ENCODE data around the gene TMEM132D. TPM values are rescaled to one million over a fixed set of nuclear protein-coding genes. Genes with fewer than 3 reads are reported as not detected.

The TMEM132D gene
- total RNA-seq, 1 donor from 2014 or later, result 1.0 TPM

DNA sequence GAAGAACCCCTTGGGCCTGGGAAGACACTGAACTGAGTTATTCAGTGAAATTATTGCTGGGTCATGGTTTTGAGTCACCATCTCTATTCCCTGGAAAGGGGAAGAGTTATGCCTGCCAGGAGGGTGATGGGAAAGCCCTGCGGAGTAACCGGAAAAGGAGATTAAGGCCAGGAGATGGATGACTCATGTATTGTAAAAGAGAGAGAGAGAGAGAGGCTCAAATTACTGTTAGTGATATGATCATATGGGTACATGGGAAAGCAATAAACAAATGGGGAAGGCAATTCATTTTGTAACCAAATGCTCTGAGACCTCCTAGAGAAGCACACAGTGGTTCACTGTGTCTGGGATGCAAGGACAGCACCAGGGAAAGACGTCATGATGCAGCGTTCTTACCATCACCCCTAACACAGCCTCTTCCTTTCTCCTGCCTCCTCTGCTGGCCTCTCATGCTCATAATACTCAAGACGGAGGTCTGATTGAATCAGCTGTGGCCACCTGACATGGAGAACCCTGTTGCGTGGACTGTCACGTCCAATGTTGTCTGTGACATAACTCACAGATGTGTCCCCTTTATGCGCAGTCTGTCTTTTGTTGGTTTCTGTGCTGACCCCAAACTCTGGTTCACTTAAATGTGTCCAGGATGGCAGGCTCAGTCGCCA lies 243.7 kb downstream of the TMEM132D start:
- Histone ChIP-seq H3K36me3 (no peaks in the 10 kb centered on the region), H3K4me3 (no peak overlapping the region), H3K4me1 (no peaks in the 10 kb centered on the region), H3K27me3 (no peaks in the 10 kb centered on the region), H3K9me3 (no peaks in the 10 kb centered on the region), H3K27ac (no peak overlapping the region)
- TF ChIP-seq, protein P1, sequence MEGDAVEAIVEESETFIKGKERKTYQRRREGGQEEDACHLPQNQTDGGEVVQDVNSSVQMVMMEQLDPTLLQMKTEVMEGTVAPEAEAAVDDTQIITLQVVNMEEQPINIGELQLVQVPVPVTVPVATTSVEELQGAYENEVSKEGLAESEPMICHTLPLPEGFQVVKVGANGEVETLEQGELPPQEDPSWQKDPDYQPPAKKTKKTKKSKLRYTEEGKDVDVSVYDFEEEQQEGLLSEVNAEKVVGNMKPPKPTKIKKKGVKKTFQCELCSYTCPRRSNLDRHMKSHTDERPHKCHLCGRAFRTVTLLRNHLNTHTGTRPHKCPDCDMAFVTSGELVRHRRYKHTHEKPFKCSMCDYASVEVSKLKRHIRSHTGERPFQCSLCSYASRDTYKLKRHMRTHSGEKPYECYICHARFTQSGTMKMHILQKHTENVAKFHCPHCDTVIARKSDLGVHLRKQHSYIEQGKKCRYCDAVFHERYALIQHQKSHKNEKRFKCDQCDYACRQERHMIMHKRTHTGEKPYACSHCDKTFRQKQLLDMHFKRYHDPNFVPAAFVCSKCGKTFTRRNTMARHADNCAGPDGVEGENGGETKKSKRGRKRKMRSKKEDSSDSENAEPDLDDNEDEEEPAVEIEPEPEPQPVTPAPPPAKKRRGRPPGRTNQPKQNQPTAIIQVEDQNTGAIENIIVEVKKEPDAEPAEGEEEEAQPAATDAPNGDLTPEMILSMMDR (IDR thresholded peaks at IDR 0.05), result no peak
- ATAC-seq (no peak), DNase-seq (no peak)
- intact Hi-C loops (cut with DNase I), result no loop called here

DNA sequence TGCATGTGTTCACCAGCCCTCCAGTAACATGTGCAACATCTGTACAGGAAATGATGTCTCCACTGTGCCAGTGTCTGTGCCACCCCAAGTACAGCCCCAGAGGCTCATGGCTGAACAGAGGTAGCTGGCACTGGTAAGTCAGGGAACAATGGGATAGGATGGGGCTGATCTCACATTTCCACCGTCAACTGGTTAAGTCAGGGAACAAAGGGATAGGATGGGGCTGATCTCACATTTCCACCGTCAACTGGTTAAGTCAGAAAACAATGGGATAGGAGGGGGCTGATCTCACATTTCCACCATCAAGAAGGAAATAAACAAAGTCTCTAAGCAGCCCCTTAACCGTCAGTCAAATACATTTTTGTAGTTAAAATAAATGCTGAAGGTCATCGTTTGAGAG lies 246.6 kb downstream of the TMEM132D start:
- TF ChIP-seq, protein P1 (IDR thresholded peaks at IDR 0.05), result no peak
- Histone ChIP-seq H3K27ac (no peak overlapping the region), H3K36me3 (no peaks in the 10 kb centered on the region), H3K4me3 (no peak overlapping the region), H3K27me3 (no peaks in the 10 kb centered on the region), H3K9me3 (no peaks in the 10 kb centered on the region), H3K4me1 (no peaks in the 10 kb centered on the region)
- intact Hi-C loops (cut with DNase I), result no loop called here
- no peak for DNase-seq
- ATAC-seq, result no peak

DNA sequence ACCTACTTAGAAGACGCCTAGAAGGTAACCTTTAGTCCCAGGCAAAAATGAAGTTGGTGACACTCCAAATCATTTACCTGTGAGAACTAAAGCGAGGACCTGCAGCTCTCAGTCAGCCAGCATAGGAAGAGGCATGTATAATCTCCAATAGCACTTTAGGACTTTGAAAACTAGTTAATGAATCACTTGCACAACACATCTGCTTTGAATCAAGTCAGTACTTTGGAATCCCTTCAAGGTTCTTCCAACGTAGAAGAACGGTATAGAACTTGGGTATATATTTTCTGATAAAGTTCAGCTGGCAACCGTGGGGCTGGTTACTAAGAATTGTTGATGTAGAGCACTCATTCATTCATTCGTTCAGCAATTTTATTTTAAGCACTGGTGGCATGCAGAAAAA lies 251.9 kb downstream of the TMEM132D start:
- no peak overlapping the region for H3K27ac ChIP-seq
- intact Hi-C loops (cut with DNase I), result no loop called here
- no peaks in the 10 kb centered on the region for H3K9me3 ChIP-seq
- no peaks in the 10 kb centered on the region for H3K36me3 ChIP-seq
- no peak overlapping the region for H3K4me3 ChIP-seq
- no peaks in the 10 kb centered on the region for H3K27me3 ChIP-seq
- no peaks in the 10 kb centered on the region for H3K4me1 ChIP-seq
- no peak for DNase-seq
- ATAC-seq, result no peak
- TF ChIP-seq, protein P1 (IDR thresholded peaks at IDR 0.05), result no peak

DNA sequence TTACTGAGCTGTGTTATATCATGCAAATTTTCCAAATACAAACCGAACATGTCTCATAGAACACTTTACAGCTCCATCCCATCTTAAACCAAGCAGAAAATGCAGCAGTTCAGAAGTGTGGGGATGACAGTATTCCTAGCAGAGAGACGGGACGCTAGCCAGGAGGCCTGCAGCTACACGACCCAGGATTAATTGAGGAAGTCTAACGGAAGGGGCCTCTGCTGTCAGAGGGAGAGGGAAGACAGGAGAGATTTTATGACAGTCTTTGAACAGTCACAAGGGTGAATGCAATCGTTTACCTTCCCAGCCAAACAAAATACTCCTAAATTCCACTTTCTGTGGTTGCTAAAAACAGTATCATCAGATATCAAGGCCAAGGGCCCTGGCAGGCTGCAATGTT lies 261.9 kb downstream of the TMEM132D start:
- no peaks in the 10 kb centered on the region for H3K9me3 ChIP-seq
- no peaks in the 10 kb centered on the region for H3K4me1 ChIP-seq
- no peaks in the 10 kb centered on the region for H3K36me3 ChIP-seq
- ATAC-seq (no peak), DNase-seq (no peak)
- TF ChIP-seq, protein P1 (IDR thresholded peaks at IDR 0.05), result no peak
- H3K27ac ChIP-seq, result no peak overlapping the region
- H3K4me3 ChIP-seq, result no peak overlapping the region
- H3K27me3 ChIP-seq, result no peaks in the 10 kb centered on the region
- intact Hi-C loops (cut with DNase I), result no loop called here

DNA sequence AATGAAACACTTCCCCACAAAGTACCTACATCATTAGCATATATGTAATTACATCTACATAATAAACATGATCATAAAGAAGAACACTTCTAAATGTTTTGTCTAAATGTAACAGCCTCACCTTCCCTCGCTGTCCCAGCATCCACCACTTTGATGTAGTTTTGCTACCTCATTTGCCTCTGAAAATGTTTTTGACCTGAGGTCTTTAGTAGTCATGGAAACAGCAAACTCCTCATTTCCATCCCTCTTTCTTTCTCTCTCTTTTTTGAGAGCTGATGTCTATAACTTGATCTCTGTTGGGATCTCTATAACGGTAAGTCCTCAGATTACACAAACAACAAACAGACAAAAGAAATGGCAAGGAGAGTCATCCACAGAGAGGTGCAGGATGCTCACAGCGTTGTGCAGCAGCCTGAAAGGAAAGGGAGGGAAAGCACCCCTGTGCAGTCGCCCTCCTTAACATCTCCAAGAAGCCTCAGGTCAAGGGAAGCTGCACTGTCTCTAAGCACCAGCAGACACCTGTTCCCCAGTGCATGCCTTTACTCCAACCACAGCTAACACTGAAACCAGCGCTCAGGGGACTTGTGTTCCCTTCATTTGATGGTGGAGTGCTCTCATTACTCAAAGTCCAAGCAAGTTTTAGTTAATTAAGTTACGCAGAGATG lies 268.7 kb downstream of the TMEM132D start:
- H3K9me3 ChIP-seq, result no peaks in the 10 kb centered on the region
- H3K27ac ChIP-seq, result no peak overlapping the region

More for the DNA sequence above, 268.7 kb downstream of the TMEM132D start:
- H3K4me1 ChIP-seq, result no peaks in the 10 kb centered on the region
- no peak overlapping the region for H3K4me3 ChIP-seq
- intact Hi-C loops (cut with DNase I), result no loop called here
- no peak for DNase-seq
- TF ChIP-seq, protein P1 (IDR thresholded peaks at IDR 0.05), result no peak
- H3K27me3 ChIP-seq, result no peaks in the 10 kb centered on the region
- no peaks in the 10 kb centered on the region for H3K36me3 ChIP-seq
- no peak for ATAC-seq
